ENCODE data around the gene USP35.
"Not testable (repeated sequence)": the region's sequence is repeated elsewhere in the genome, so short reads cannot be mapped to it uniquely, and the experiment has no call there.

USP35 gene

GRCh38 chr11:78168539-78169477 lies 19.9 kb upstream of the USP35 start:
- no peak for DNase-seq (ENCODE audit: low read depth in 1 of 2, low spot score in 1 of 2)

- no peak for DNase-seq (ENCODE audit: low read depth in 1 of 2, low spot score in 1 of 2)
Measured at GRCh38 chr11:78170413-78170812, 18.3 kb upstream of the USP35 start.

GRCh38 chr11:78170874-78171549 lies 17.7 kb upstream of the USP35 start:
- DNase-seq (ENCODE audit: low read depth in 1 of 2, low spot score in 1 of 2): no peak

GRCh38 chr11:78171951-78172350 lies 16.8 kb upstream of the USP35 start:
- DNase-seq (ENCODE audit: low read depth in 1 of 2, low spot score in 1 of 2): no peak

GRCh38 chr11:78175862-78176261 lies 12.9 kb upstream of the USP35 start:
- DNase-seq (ENCODE audit: low read depth in 1 of 2, low spot score in 1 of 2): not testable (repeated sequence)

- no peak for DNase-seq (ENCODE audit: low read depth in 1 of 2, low spot score in 1 of 2)
Measured at GRCh38 chr11:78176605-78177141, 12.0 kb upstream of the USP35 start.

- no peak for DNase-seq (ENCODE audit: low read depth in 1 of 2, low spot score in 1 of 2)
Measured at GRCh38 chr11:78177216-78177615, 11.5 kb upstream of the USP35 start.

- DNase-seq (ENCODE audit: low read depth in 1 of 2, low spot score in 1 of 2): no peak
Measured at GRCh38 chr11:78179459-78180071, 9.2 kb upstream of the USP35 start.

- no peak for DNase-seq (ENCODE audit: low read depth in 1 of 2, low spot score in 1 of 2)
Measured at GRCh38 chr11:78180751-78181150, 8.0 kb upstream of the USP35 start.

GRCh38 chr11:78181185-78181584 lies 7.5 kb upstream of the USP35 start:
- DNase-seq (ENCODE audit: low read depth in 1 of 2, low spot score in 1 of 2): no peak

GRCh38 chr11:78187366-78188285 lies 1.1 kb upstream of the USP35 start:
- DNase-seq (ENCODE audit: low read depth in 1 of 2, low spot score in 1 of 2): peak in 1 of 2 donors; percentile 58

GRCh38 chr11:78189174-78189724 lies 530 bp downstream of the USP35 start:
- DNase-seq (ENCODE audit: low read depth in 1 of 2, low spot score in 1 of 2): no peak

- no peak for DNase-seq (ENCODE audit: low read depth in 1 of 2, low spot score in 1 of 2)
Measured at GRCh38 chr11:78189851-78190250, 1.1 kb downstream of the USP35 start.

- no peak for DNase-seq (ENCODE audit: low read depth in 1 of 2, low spot score in 1 of 2)
Measured at GRCh38 chr11:78190374-78190773, 1.7 kb downstream of the USP35 start.

- no peak for DNase-seq (ENCODE audit: low read depth in 1 of 2, low spot score in 1 of 2)
Measured at GRCh38 chr11:78190871-78191538, 2.3 kb downstream of the USP35 start.

- no peak for DNase-seq (ENCODE audit: low read depth in 1 of 2, low spot score in 1 of 2)
Measured at GRCh38 chr11:78192223-78192719, 3.6 kb downstream of the USP35 start.

- no peak for DNase-seq (ENCODE audit: low read depth in 1 of 2, low spot score in 1 of 2)
Measured at GRCh38 chr11:78192911-78193351, 4.2 kb downstream of the USP35 start.

GRCh38 chr11:78193806-78194205 lies 5.1 kb downstream of the USP35 start:
- no peak for DNase-seq (ENCODE audit: low read depth in 1 of 2, low spot score in 1 of 2)

- DNase-seq (ENCODE audit: low read depth in 1 of 2, low spot score in 1 of 2): no peak
Measured at GRCh38 chr11:78194490-78194889, 5.8 kb downstream of the USP35 start.

Measured in stimulated activated CD4-positive, alpha-beta T cell treated with anti-CD3 and anti-CD28 coated beads, Interleukin-15, amount 100 ng/mL, for 1 hour (primary cell).